ENCODE measurements around the gene MET.

DNA sequence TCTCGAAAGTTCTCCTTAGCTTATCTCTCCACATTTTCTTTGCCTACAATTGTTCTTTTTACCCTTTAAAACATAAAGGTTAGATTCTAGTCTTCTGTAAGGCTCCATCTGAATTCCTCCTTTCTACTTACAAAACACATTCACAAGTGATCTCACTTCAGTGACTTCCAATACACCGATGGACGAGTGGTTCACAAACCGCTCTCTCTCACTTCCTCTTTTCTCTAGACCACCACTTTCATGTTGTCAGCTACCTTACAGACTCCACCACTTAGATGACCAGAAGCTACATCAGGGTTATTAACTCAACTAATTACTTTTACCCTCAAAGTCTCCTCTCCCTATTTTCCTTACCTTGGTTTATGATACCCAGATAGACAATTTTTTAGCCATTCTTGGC is 11.8 kb downstream of the MET start:
- TF ChIP-seq, protein P1, sequence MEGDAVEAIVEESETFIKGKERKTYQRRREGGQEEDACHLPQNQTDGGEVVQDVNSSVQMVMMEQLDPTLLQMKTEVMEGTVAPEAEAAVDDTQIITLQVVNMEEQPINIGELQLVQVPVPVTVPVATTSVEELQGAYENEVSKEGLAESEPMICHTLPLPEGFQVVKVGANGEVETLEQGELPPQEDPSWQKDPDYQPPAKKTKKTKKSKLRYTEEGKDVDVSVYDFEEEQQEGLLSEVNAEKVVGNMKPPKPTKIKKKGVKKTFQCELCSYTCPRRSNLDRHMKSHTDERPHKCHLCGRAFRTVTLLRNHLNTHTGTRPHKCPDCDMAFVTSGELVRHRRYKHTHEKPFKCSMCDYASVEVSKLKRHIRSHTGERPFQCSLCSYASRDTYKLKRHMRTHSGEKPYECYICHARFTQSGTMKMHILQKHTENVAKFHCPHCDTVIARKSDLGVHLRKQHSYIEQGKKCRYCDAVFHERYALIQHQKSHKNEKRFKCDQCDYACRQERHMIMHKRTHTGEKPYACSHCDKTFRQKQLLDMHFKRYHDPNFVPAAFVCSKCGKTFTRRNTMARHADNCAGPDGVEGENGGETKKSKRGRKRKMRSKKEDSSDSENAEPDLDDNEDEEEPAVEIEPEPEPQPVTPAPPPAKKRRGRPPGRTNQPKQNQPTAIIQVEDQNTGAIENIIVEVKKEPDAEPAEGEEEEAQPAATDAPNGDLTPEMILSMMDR (conservative IDR thresholded peaks at IDR 0.05 in 1 of 2, IDR thresholded peaks at IDR 0.05 in 1 of 2; ENCODE audit: extremely low read depth in 1 of 2, insufficient read depth in 1 of 2, low read depth in 1 of 2, low read length in 2 of 2): no peak
- TF ChIP-seq EZH2 (IDR thresholded peaks at IDR 0.05; ENCODE audit: borderline replicate concordance, low read length): no peak

Data from mammary epithelial cell (primary cell).